C4-2B (cell line): Measurements from ENCODE around the gene DGKB.

Experiments used
- H3K27ac ChIP-seq: fragments of 450-650 bp; 2 replicates; pipeline ENCODE4 v1.5.1; 2017
- CTCF ChIP-seq: fragments of 450-650 bp; conservative IDR thresholded peaks from 2 replicates; pipeline ENCODE4 v1.5.1; 2017; ENCODE audit warnings: mild to moderate bottlenecking
- ZFX ChIP-seq: fragments of 450-650 bp; IDR thresholded peaks from 2 replicates; pipeline ENCODE4 v1.6.1; 2017

Gene DGKB

GRCh38 chr7:14389181-14389591 is 513.4 kb downstream of the DGKB start:
- no peak overlapping the region for H3K27ac ChIP-seq
- TF ChIP-seq ZFX: no peak

- no peak overlapping the region for H3K27ac ChIP-seq
- no peak for TF ChIP-seq ZFX
- TF ChIP-seq CTCF: no peak
Measured at GRCh38 chr7:14385074-14385473, 517.5 kb downstream of the DGKB start.

GRCh38 chr7:14381936-14382335 is 520.6 kb downstream of the DGKB start:
- no peak overlapping the region for H3K27ac ChIP-seq
- TF ChIP-seq ZFX (no peak), CTCF (no peak)

DNA sequence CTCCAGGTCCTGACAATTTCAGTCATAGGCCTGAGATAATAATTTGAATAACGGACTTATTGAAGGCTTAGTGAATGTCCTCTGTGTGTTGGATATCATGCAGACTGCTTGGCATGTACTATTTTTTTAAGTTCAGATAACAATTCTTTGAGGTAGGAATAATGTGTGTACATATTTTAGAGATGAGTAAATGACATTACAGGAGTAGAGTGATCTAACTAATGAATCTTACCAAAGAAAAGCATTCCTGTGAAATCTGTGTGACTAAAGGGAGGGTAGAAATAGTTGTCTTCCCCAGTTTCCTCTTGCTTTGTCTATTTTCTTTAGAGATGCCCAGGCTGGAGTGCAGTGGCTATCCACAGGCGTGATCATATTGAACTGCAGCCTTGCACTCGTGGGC is 521.2 kb downstream of the DGKB start:
- TF ChIP-seq CTCF (no peak), ZFX (no peak)
- H3K27ac ChIP-seq: no peak overlapping the region

- H3K27ac ChIP-seq: no peak overlapping the region
- TF ChIP-seq ZFX: no peak
Measured at GRCh38 chr7:14380881-14381280, 521.7 kb downstream of the DGKB start.

DNA sequence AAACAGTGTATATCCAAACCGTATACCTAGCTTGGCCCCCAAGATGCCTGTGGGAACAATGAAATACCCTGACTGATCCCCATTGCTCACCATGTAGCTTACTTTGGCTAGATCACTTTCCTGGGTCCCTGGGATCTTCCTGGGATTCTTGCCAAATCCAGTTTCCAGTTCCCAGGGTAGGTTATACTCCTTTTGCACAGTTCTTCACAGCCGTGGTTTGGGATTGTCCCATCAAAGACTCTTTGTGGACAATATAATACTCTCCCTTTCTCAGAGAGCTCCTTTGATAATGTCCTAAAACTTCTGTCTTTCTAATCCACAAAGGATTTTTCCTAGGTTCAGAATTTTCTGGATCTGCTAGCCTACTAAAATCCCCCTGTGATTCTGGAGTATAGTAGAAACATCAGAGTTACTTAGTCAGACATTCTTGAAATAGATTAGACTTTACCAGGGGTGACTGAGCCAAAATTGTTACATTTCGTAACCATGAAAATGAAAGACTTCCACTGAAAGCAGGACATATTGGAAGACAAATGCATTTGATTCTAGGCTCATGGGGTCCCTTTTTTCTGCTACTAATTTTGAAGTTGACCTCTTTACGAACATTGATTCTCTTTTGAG is 524.8 kb downstream of the DGKB start:
- TF ChIP-seq ZFX (no peak), CTCF (no peak)
- H3K27ac ChIP-seq: no peak overlapping the region

DNA sequence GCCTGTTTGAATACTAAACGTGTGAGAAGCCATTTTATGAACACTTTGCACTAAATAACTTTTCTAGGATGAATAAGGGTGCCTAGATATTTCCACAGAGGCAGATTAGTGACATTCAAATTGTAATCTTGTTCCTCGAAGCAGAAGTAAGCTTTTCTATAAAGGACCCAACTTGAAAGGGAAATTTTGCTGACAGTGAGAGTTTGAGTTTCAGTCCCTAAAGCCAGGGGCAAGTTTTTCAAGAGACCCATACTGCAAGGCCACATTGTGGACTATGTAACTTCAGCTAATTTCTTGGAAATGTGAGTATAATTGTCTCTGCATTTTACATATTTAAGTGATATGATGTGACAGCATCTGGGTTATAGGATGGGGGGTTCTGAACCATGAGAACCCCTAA is 525.8 kb downstream of the DGKB start:
- TF ChIP-seq ZFX (no peak), CTCF (no peak)
- H3K27ac ChIP-seq: no peak overlapping the region

DNA sequence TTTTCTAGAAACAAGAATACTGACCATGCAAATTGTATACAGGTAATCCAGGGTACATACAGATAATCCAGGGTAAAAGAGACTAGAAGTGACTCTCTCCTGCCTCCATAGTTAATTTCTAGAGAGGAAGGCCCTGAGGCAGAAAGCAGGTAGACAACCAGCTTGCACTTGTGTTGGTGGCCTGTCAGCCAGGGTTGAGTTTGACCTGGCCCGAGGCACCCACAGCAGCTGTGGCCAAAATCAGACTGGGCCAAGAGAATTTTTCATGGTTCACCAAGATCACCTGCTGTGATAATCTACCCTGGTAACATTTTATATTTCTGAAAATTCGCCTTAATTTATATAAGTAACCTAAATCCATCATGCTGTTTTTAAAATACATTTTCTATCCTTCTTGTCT is 526.6 kb downstream of the DGKB start:
- TF ChIP-seq CTCF (no peak), ZFX (no peak)

GRCh38 chr7:14374336-14374735 is 528.2 kb downstream of the DGKB start:
- no peak for TF ChIP-seq ZFX
- TF ChIP-seq CTCF: no peak
- H3K27ac ChIP-seq: no peak overlapping the region

More for the DNA sequence above, 526.6 kb downstream of the DGKB start:
- H3K27ac ChIP-seq: no peak overlapping the region
